Retinal pigment epithelial cell (primary cell): Measurements from ENCODE around the gene SOWAHB.

Experiments used
- DNase-seq: peaks from one replicate; pipeline ENCODE4 v3.0.0-alpha.2; 2010; ENCODE audit warnings: low read depth
- H3K4me3 ChIP-seq: 2 replicates; pipeline ENCODE4 v1.5.1; 2011; ENCODE audit warnings: mild to moderate bottlenecking, low read length, control low read depth, moderate library complexity
- TF ChIP-seq, protein P1 (sequence below): conservative IDR thresholded peaks from 2 replicates; pipeline ENCODE4 v1.5.1; 2011; ENCODE audit warnings: low read depth, low read length, control low read depth, inconsistent platforms

The SOWAHB gene

DNA sequence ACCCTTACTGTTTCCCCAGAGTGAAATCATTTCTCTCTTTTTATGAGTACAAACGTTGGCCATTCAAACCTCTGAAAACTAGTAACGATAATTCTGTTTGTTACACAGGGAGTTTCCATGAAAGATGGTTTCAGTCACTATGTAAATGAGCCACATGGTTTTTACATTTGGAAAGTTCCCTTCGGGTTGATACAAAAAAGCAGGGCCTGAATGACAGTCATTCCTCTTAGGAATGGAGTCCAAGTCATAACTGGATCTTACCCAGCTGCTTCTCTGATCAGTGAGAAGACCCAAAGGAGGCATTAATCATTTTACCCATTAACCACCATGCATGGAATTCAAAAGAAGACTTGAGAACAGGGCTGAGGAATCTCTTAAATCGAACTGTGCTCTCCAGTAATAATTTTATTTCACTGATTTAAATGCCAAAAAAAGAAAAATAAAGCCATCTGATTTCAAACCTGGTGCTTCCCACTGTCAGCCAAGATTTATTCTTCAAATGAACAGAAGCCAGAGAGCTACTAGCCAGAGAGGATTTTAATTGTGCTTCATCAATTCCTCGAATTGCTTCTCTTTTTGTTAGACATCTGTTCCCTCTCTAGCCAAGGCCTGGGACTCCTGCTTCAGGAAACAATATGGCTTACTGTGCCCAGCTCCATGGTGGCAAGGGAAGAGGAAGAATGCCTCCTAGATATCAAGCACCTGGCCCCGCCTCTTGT is 3.2 kb downstream of the SOWAHB start:
- TF ChIP-seq, protein P1, sequence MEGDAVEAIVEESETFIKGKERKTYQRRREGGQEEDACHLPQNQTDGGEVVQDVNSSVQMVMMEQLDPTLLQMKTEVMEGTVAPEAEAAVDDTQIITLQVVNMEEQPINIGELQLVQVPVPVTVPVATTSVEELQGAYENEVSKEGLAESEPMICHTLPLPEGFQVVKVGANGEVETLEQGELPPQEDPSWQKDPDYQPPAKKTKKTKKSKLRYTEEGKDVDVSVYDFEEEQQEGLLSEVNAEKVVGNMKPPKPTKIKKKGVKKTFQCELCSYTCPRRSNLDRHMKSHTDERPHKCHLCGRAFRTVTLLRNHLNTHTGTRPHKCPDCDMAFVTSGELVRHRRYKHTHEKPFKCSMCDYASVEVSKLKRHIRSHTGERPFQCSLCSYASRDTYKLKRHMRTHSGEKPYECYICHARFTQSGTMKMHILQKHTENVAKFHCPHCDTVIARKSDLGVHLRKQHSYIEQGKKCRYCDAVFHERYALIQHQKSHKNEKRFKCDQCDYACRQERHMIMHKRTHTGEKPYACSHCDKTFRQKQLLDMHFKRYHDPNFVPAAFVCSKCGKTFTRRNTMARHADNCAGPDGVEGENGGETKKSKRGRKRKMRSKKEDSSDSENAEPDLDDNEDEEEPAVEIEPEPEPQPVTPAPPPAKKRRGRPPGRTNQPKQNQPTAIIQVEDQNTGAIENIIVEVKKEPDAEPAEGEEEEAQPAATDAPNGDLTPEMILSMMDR, result no peak
- no peak overlapping the region for H3K4me3 ChIP-seq
- DNase-seq, result no peak

DNA sequence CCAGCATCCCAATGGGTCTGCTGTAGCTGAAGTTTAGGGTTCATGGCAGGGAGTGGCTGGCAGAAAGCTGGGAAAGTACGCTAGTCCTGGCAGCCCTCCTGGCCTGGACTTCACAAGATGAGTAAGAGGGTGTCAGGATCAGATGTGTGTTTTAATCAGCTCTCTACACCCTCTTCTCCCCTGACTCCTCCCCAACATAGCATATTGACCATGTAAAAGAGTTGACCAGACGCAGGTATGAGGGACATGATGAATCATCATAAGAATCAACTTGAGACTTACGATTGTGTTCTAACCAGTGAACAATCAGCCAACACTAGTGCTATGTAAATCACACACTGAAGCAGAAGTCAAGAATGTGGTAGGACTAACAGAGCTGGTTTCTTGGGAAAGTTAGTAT is 5.3 kb downstream of the SOWAHB start:
- TF ChIP-seq, protein P1, result no peak
- H3K4me3 ChIP-seq, result no peak overlapping the region
- no peak for DNase-seq

DNA sequence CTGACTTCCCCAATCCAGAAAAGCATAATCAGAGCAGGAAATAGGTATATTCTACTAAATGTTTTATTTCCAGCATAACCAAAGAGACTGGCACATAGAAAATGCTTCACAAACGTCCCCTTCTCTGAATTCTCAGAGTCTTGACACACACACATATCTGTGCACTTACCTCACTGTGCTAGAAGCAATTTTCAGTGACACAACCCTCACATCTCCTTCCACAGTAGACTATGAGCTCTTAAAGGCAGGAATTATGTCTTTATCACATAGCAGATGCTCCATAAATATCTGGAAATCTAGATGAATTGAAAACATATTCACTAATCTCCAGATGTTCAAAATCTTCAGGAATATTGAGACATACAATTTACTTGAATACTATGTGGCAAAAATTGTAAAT is 5.9 kb downstream of the SOWAHB start:
- no peak for DNase-seq
- TF ChIP-seq, protein P1, result no peak
- no peak overlapping the region for H3K4me3 ChIP-seq

DNA sequence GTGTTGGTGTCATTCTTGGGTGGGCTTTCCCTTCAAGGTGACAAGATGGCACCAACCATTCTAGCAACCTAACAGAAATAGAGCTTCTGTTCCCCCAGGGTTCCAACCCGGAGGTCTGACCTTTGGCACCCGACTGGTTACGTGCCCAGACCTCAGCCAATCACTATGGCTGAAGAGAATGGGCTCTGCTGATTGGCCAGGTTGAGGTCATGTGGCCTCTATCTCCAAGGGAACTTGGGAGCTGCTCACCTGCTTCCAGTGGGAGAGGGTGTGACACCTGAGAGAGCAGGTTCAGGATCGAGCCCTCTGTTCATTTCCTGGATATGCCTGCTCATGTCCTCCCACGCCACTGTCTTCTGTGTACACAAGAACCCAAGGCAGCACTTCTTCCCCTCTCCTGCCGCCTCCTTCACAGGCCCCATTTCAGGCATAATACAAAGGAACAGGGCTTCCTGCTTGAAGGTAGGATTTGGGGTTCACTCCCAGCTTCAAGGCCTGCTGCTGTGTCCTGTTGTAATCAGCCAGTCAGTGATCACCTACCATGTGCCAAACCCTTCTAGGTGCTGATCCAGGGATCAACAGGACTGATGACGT is 11.0 kb downstream of the SOWAHB start:
- H3K4me3 ChIP-seq, result no peak overlapping the region

DNA sequence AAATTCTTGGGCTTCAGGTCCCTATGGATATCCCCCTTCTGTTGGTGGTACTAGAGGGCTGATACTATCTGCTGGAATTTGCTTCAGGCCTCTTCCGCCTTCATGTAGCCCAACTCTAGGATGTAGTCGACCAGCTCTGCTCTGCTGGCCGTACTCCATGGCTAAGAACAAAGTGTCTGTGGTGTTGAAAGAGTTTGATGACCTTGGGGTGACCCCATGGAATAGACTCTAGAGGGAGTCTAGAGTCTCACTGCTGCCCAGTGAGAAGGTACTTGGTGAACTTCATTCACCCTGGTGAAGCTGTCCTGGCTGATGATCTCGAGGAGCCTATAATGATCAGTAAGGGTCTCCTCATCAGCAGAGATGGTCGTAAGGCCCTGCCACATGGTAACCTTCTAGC is 11.7 kb downstream of the SOWAHB start:
- DNase-seq, result no peak
- TF ChIP-seq, protein P1, result no peak
- H3K4me3 ChIP-seq, result no peak overlapping the region

More for the DNA sequence above, 11.0 kb downstream of the SOWAHB start:
- DNase-seq, result no peak
- TF ChIP-seq, protein P1, result no peak

DNA sequence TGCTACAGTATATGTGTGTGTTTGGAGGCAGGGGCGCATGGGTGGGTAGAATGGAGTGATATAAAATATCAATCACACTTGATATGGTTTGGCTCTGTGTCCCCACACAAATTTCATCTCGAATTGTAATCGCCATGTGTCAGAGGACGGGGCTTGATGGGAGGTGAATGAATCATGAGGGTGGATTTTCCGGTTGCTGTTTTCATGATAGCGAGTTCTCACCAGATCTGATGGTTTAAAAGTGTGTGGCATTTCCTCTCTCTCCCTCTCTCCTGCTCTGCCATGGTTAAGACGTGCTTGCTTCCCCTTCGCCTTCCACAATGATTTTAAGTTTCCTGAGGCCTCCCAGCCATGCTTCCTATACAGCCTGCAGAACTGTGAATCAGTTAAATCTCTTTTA is 14.8 kb downstream of the SOWAHB start:
- TF ChIP-seq, protein P1, result no peak
- H3K4me3 ChIP-seq, result no peak overlapping the region
- no peak for DNase-seq

DNA sequence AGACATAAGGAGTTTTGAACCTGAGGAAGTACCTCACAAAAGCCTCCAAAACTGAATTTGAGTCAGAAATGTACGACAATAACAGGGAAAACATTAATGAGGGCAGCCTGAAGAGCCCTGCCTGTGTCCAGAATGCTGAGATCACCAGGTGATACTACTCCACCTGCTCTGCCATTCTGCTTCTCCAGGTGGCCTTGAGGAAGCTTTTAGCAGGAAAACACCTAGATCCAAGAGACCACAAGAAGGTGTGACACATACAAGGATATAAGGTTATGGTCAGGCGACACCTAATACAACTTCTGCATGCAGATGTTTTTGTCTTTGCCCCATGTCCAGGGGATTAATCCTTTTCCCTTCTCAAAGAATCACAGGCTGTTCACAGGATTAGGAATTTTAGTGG is 15.3 kb downstream of the SOWAHB start:
- TF ChIP-seq, protein P1, result no peak
- DNase-seq, result no peak
- H3K4me3 ChIP-seq, result no peak overlapping the region
